HTERT RPE-1 (cell line): ENCODE results near the gene SPRR3.

Experiments used
- in situ Hi-C: fragments of 300-500 bp; cut with MboI; formaldehyde crosslinking; loops from 4 replicates; pipeline ENCODE4 v1.14.3; 2020; ENCODE audit warnings: low sequenced_read_pairs

Gene SPRR3

GRCh38 chr1:153049211-153049610, 47.7 kb downstream of the SPRR3 start:
- in situ Hi-C loops = no loop called here
